ENCODE measurements around the gene GAREM1. TPM values are rescaled to one million over a fixed set of nuclear protein-coding genes. Genes with fewer than 3 reads are reported as not detected.

Gene GAREM1
- total and polyA plus RNA-seq, 4 donors = 3.0 to 13.7 (median 8.5) TPM

GRCh38 chr18:32383050-32383819 is 87.4 kb downstream of the GAREM1 start:
- ATAC-seq (ENCODE audit: insufficient read depth, low FRiP score) (peak; percentile 41), DNase-seq (no peak)
- H3K27me3 ChIP-seq (ENCODE audit: control insufficient read depth in 3 of 3, insufficient read depth in 3 of 3, low read length in 2 of 3) = no peaks in the 10 kb centered on the region
- H3K36me3 ChIP-seq (ENCODE audit: control insufficient read depth in 4 of 4, insufficient read depth in 4 of 4, low read length in 4 of 4) = no peaks in the 10 kb centered on the region
- no peaks in the 10 kb centered on the region for H3K9me3 ChIP-seq (ENCODE audit: control insufficient read depth in 4 of 4, insufficient read depth in 3 of 4, low read length in 3 of 4)
- no peak overlapping the region for H3K9ac ChIP-seq (ENCODE audit: insufficient read depth in 1 of 2, low read length in 2 of 2)
- H3K4me1 ChIP-seq (ENCODE audit: control insufficient read depth in 5 of 5, insufficient read depth in 5 of 5, low read length in 5 of 5) = peaks cover 0 to 18% (median 0%) of the 10 kb centered on the region in 5 donors
- TF ChIP-seq CTCF (IDR thresholded peaks at IDR 0.05; ENCODE audit: control extremely low read depth, extremely low read depth) = no peak
- peak overlapping the region in 1 of 2 donors; percentile 68 for H3K27ac ChIP-seq (ENCODE audit: low read depth in 1 of 2, low read length in 1 of 2)
- 53 to 80% methylated on average over 4 of the region's 4 CpGs for WGBS, 2 donors
- no peak overlapping the region for H3K4me3 ChIP-seq

GRCh38 chr18:32381761-32382160 is 88.9 kb downstream of the GAREM1 start:
- Histone ChIP-seq H3K27me3 (ENCODE audit: control insufficient read depth in 3 of 3, insufficient read depth in 3 of 3, low read length in 2 of 3) (no peaks in the 10 kb centered on the region), H3K36me3 (ENCODE audit: control insufficient read depth in 4 of 4, insufficient read depth in 4 of 4, low read length in 4 of 4) (no peaks in the 10 kb centered on the region), H3K4me3 (no peak overlapping the region), H3K27ac (ENCODE audit: low read depth in 1 of 2, low read length in 1 of 2) (no peak overlapping the region), H3K9ac (ENCODE audit: insufficient read depth in 1 of 2, low read length in 2 of 2) (no peak overlapping the region), H3K9me3 (ENCODE audit: control insufficient read depth in 4 of 4, insufficient read depth in 3 of 4, low read length in 3 of 4) (no peaks in the 10 kb centered on the region), H3K4me1 (ENCODE audit: control insufficient read depth in 5 of 5, insufficient read depth in 5 of 5, low read length in 5 of 5) (peaks cover 0 to 18% (median 0%) of the 10 kb centered on the region in 5 donors)
- 79 to 81% methylated on average over 2 of the region's 2 CpGs for WGBS, 2 donors
- no peak for TF ChIP-seq CTCF (IDR thresholded peaks at IDR 0.05; ENCODE audit: control extremely low read depth, extremely low read depth)
- DNase-seq (no peak), ATAC-seq (ENCODE audit: insufficient read depth, low FRiP score) (no peak)

- TF ChIP-seq CTCF (IDR thresholded peaks at IDR 0.05; ENCODE audit: control extremely low read depth, extremely low read depth) = no peak
- ATAC-seq (ENCODE audit: insufficient read depth, low FRiP score) (no peak), DNase-seq (no peak)
- no peak overlapping the region for H3K9ac ChIP-seq (ENCODE audit: insufficient read depth in 1 of 2, low read length in 2 of 2)
- no peaks in the 10 kb centered on the region for H3K27me3 ChIP-seq (ENCODE audit: control insufficient read depth in 3 of 3, insufficient read depth in 3 of 3, low read length in 2 of 3)
- peaks cover 0 to 13% (median 0%) of the 10 kb centered on the region in 5 donors for H3K4me1 ChIP-seq (ENCODE audit: control insufficient read depth in 5 of 5, insufficient read depth in 5 of 5, low read length in 5 of 5)
- H3K36me3 ChIP-seq (ENCODE audit: control insufficient read depth in 4 of 4, insufficient read depth in 4 of 4, low read length in 4 of 4) = no peaks in the 10 kb centered on the region
- H3K27ac ChIP-seq (ENCODE audit: low read depth in 1 of 2, low read length in 1 of 2) = no peak overlapping the region
- no peak overlapping the region for H3K4me3 ChIP-seq
- WGBS, 2 donors = 25 to 52% methylated on average over 1 of the region's 1 CpG
- H3K9me3 ChIP-seq (ENCODE audit: control insufficient read depth in 4 of 4, insufficient read depth in 3 of 4, low read length in 3 of 4) = no peaks in the 10 kb centered on the region
Observed at GRCh38 chr18:32380559-32380958, 90.1 kb downstream of the GAREM1 start.

All from lung (tissue), 12 donors.